ENCODE measurements around the gene OGG1. TPM values are rescaled to one million over a fixed set of nuclear protein-coding genes. Genes with fewer than 3 reads are reported as not detected.

The OGG1 gene
- total RNA-seq, 1 experiment from 2014 or later = 15.3 TPM

DNA sequence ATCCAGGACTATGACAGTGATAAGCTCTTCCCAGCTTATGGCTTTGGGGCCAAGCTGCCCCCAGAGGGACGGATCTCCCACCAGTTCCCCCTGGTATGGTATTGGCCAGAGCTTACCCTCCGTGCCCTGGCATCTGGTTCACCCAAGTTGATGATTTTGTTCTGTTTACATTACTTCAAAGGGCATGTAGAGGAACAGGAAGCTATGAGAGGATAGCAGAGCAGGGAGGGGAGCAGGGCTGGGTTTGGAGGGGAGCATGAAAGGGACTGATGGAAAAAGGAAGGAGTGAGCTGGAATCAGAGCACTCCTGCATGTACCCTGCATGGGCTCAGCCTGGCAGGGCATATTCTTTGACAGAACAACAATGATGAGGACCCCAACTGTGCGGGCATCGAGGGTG, 31.6 kb upstream of the OGG1 start:
- ChIA-PET POLR2A (interaction anchor here (1.3 kb wide), 1 partner anchor 13 kb away, joined by 5 read pairs; no protein-coding TSS in a partner anchor), CTCF (interaction anchor here (0.5 to 1.6 kb wide), 5 partner anchors 12 to 522 kb away, joined by 3 to 5 read pairs (median 5); no protein-coding TSS in a partner anchor)
- H3K9me3 Mint-ChIP-seq (ENCODE audit: unreplicated experiment) = no peaks in the 10 kb centered on the region
- H3K36me3 Mint-ChIP-seq (ENCODE audit: insufficient read depth, unreplicated experiment) = no peaks in the 10 kb centered on the region
- intact Hi-C loops (cut with micrococcal nuclease) = loop anchor here (5.0 to 10.0 kb wide), 4 partner anchors 74 to 309 kb away; partner anchors contain the start of genes ARPC4, CRELD1, FANCD2 and TADA3
- H3K27ac Mint-ChIP-seq (ENCODE audit: low read depth, unreplicated experiment) = no peak overlapping the region
- DNase-seq (ENCODE audit: unreplicated experiment) = no peak
- no peak overlapping the region for H3K4me3 Mint-ChIP-seq (ENCODE audit: unreplicated experiment)
- TF ChIP-seq, protein P1, sequence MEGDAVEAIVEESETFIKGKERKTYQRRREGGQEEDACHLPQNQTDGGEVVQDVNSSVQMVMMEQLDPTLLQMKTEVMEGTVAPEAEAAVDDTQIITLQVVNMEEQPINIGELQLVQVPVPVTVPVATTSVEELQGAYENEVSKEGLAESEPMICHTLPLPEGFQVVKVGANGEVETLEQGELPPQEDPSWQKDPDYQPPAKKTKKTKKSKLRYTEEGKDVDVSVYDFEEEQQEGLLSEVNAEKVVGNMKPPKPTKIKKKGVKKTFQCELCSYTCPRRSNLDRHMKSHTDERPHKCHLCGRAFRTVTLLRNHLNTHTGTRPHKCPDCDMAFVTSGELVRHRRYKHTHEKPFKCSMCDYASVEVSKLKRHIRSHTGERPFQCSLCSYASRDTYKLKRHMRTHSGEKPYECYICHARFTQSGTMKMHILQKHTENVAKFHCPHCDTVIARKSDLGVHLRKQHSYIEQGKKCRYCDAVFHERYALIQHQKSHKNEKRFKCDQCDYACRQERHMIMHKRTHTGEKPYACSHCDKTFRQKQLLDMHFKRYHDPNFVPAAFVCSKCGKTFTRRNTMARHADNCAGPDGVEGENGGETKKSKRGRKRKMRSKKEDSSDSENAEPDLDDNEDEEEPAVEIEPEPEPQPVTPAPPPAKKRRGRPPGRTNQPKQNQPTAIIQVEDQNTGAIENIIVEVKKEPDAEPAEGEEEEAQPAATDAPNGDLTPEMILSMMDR (IDR thresholded peaks at IDR 0.05; ENCODE audit: unreplicated experiment) = no peak
- peaks cover 12% of the 10 kb centered on the region for H3K4me1 Mint-ChIP-seq (ENCODE audit: insufficient read depth, unreplicated experiment)
- BruUV-seq (replicated peaks) = no TSS peak
- H3K27me3 Mint-ChIP-seq (ENCODE audit: insufficient read depth, unreplicated experiment) = peaks cover 40% of the 10 kb centered on the region

DNA sequence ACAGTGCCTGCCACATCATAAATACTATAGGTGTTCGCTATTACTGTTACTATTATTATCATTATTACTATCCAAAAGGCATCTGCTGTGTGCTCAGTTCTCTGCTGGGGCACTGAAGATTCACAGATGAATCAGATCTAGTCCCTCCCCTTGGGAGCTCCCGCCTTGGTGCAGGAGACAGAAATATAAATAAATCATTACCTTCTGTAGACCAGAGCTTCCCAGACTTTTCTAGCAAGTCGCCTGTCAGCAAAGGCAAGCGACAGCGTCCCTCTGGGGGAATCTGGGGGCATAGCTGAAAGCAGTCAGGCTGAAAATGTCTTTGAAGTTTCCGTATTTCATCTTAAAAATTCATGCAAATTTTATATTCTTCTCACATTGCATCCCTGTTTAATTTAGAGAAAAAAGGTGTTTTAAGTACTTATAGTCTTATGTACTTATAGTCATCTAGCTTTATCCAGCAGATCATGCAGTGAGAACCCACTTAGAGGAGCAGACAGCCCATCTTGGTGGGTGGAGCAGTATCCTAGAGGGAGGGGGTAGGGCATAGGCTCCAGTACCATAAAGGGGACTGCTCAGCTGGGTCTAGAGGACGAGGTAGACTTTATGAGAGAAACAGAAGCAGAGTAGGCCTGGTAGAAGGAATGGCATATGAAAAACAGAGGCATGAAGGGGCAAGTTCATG, 28.6 kb upstream of the OGG1 start:
- peaks cover 50% of the 10 kb centered on the region for H3K27me3 Mint-ChIP-seq (ENCODE audit: insufficient read depth, unreplicated experiment)
- CTCF ChIA-PET = interaction anchor here (0.6 to 1.3 kb wide), 3 partner anchors 10 to 645 kb away, joined by 3 to 5 read pairs (median 4); partner anchors contain the start of gene BRPF1
- no TSS peak for BruUV-seq (replicated peaks)

DNA sequence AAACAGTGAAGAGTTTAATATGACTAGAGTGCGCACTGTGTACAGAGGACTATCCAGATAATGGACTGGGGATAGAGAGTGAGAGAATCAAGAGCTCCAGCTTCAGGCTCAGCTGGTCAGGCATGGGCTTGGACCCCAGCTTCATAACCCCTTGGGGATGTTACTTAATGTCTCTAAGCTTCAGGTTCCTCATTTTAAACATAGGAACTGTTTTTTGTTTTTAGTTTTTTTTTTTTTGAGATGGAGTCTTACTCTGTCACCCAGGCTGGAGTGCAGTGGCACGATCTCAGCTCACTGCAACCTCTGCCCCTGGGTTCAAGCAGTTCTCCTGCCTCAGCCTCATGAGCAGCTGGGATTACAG, 28.1 kb upstream of the OGG1 start:
- TF ChIP-seq, protein P1 (IDR thresholded peaks at IDR 0.05; ENCODE audit: unreplicated experiment) = no peak
- Mint-ChIP-seq H3K36me3 (ENCODE audit: insufficient read depth, unreplicated experiment) (no peaks in the 10 kb centered on the region), H3K27ac (ENCODE audit: low read depth, unreplicated experiment) (no peak overlapping the region), H3K4me1 (ENCODE audit: insufficient read depth, unreplicated experiment) (peaks cover 5% of the 10 kb centered on the region), H3K4me3 (ENCODE audit: unreplicated experiment) (no peak overlapping the region), H3K27me3 (ENCODE audit: insufficient read depth, unreplicated experiment) (peaks cover 50% of the 10 kb centered on the region), H3K9me3 (ENCODE audit: unreplicated experiment) (no peaks in the 10 kb centered on the region)
- BruUV-seq (replicated peaks) = no TSS peak
- no peak for DNase-seq (ENCODE audit: unreplicated experiment)
- POLR2A ChIA-PET = interaction anchor here (0.9 to 1.7 kb wide), 3 partner anchors 9 to 28 kb away, joined by 3 to 5 read pairs (median 4); partner anchors contain the start of gene OGG1
- intact Hi-C loops (cut with micrococcal nuclease) = no loop called here
- CTCF ChIA-PET = interaction anchor here (0.6 to 1.3 kb wide), 3 partner anchors 9 to 645 kb away, joined by 3 to 5 read pairs (median 4); partner anchors contain the start of gene BRPF1

More for the DNA sequence above, 28.6 kb upstream of the OGG1 start:
- Mint-ChIP-seq H3K27ac (ENCODE audit: low read depth, unreplicated experiment) (no peak overlapping the region), H3K4me3 (ENCODE audit: unreplicated experiment) (no peak overlapping the region), H3K9me3 (ENCODE audit: unreplicated experiment) (no peaks in the 10 kb centered on the region), H3K36me3 (ENCODE audit: insufficient read depth, unreplicated experiment) (no peaks in the 10 kb centered on the region), H3K4me1 (ENCODE audit: insufficient read depth, unreplicated experiment) (peaks cover 6% of the 10 kb centered on the region)
- DNase-seq (ENCODE audit: unreplicated experiment) = no peak
- intact Hi-C loops (cut with micrococcal nuclease) = no loop called here
- POLR2A ChIA-PET = interaction anchor here (0.5 to 1.7 kb wide), 5 partner anchors 10 to 305 kb away, joined by 3 to 5 read pairs (median 3); partner anchors contain the start of genes ARPC4, OGG1 and TADA3
- TF ChIP-seq, protein P1 (IDR thresholded peaks at IDR 0.05; ENCODE audit: unreplicated experiment) = no peak

DNA sequence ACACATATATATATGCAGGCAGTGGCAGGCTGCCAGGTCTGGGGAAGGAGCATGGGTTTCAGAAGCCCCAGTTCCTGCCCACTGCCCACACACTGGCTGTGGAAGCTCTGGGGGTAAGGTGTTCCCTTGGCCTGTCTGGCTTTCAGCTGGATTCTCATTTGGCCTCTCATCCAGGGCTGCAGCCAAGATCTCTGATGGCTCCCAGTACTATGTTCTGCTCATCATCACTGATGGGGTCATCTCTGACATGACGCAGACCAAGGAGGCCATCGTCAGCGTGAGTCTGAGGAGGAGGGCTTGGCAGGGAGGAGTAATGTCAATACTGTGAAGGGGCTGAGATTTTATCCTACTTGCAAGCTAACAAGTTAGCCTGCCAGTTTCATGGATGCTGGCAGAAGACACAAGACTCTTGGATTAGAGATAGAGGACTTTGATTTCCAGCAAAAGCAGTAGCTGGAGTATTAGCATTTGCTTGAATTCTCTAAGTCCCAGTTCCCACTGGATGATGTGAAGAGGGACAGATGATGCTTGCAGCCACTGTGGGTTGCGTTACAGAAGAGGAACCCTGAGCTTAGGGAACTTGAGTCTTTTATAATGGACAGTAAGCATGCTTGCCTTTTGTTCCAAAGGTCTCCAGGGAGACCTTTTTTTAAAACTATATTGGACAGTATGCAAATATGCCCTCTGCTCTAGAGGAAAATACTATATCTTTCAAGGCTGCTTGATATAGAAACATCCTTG, 23.8 kb upstream of the OGG1 start:
- ChIA-PET CTCF (interaction anchor here (3.0 kb wide), 1 partner anchor 10 kb away, joined by 13 read pairs; no protein-coding TSS in a partner anchor), POLR2A (interaction anchor here (0.6 kb wide), 1 partner anchor 561 kb away, joined by 3 read pairs; no protein-coding TSS in a partner anchor)
- Mint-ChIP-seq H3K4me1 (ENCODE audit: insufficient read depth, unreplicated experiment) (peaks cover 20% of the 10 kb centered on the region), H3K27me3 (ENCODE audit: insufficient read depth, unreplicated experiment) (peaks cover 28% of the 10 kb centered on the region), H3K4me3 (ENCODE audit: unreplicated experiment) (no peak overlapping the region), H3K27ac (ENCODE audit: low read depth, unreplicated experiment) (no peak overlapping the region), H3K36me3 (ENCODE audit: insufficient read depth, unreplicated experiment) (no peaks in the 10 kb centered on the region), H3K9me3 (ENCODE audit: unreplicated experiment) (no peaks in the 10 kb centered on the region)
- BruUV-seq (replicated peaks) = no TSS peak
- DNase-seq (ENCODE audit: unreplicated experiment) = no peak
- TF ChIP-seq, protein P1 (IDR thresholded peaks at IDR 0.05; ENCODE audit: unreplicated experiment) = no peak
- intact Hi-C loops (cut with micrococcal nuclease) = no loop called here
